22Rv1 (cell line): Measurements from ENCODE around the gene AKAP9.
"Not testable (repeated sequence)": the region's sequence is repeated elsewhere in the genome, so short reads cannot be mapped to it uniquely, and the experiment has no call there.

Experiments used
- CTCF ChIP-seq: fragments of 450-650 bp; IDR thresholded peaks from 2 replicates; pipeline ENCODE4 v1.5.1; 2017; ENCODE audit warnings: mild to moderate bottlenecking
- ZFX ChIP-seq: fragments of 450-650 bp; IDR thresholded peaks from 2 replicates; pipeline ENCODE4 v1.6.1; 2017; ENCODE audit warnings: antibody characterized with exemption, borderline replicate concordance

GRCh38 chr7:92142791-92143190 is 202.1 kb downstream of the AKAP9 start:
- not testable (repeated sequence) for TF ChIP-seq CTCF, ZFX
